Osteocyte (in vitro differentiated cells): ENCODE results near the gene SLC6A4. TPM values are rescaled to one million over a fixed set of nuclear protein-coding genes. Genes with fewer than 3 reads are reported as not detected.

Experiments
- DNase-seq: peaks from one replicate; pipeline ENCODE4 v3.0.0; 2021; ENCODE audit warnings: mixed read lengths; ENCODE audit not compliant: unreplicated experiment; ENCODE audit errors: extremely low spot score
- H3K27ac Mint-ChIP-seq: one replicate; pipeline ENCODE4 v1.8.0; 2021; ENCODE audit warnings: mild to moderate bottlenecking, mixed read lengths; ENCODE audit not compliant: unreplicated experiment
- H3K27me3 Mint-ChIP-seq: one replicate; pipeline ENCODE4 v1.8.0; 2021; ENCODE audit warnings: mixed read lengths; ENCODE audit not compliant: unreplicated experiment
- H3K36me3 Mint-ChIP-seq: one replicate; pipeline ENCODE4 v1.8.0; 2021; ENCODE audit warnings: mixed read lengths; ENCODE audit not compliant: unreplicated experiment
- H3K4me1 Mint-ChIP-seq: one replicate; pipeline ENCODE4 v1.8.0; 2021; ENCODE audit warnings: mixed read lengths; ENCODE audit not compliant: unreplicated experiment
- H3K4me3 Mint-ChIP-seq: one replicate; pipeline ENCODE4 v1.8.0; 2021; ENCODE audit warnings: mild to moderate bottlenecking, moderate library complexity, mixed read lengths; ENCODE audit not compliant: unreplicated experiment
- H3K9me3 Mint-ChIP-seq: one replicate; pipeline ENCODE4 v1.8.0; 2021; ENCODE audit warnings: mixed read lengths; ENCODE audit not compliant: unreplicated experiment
- total RNA-seq: library from RNA; stranded (reverse); gene quantifications from 2 replicates; pipeline ENCODE4 v1.2.1, GENCODE V29; 2021
- TF ChIP-seq, protein P1 (sequence below): fragments of 200-600 bp; sonication (generic); IDR thresholded peaks from 2 replicates; pipeline ENCODE4 v1.5.0; 2021; ENCODE audit warnings: antibody characterized with exemption, mild to moderate bottlenecking, moderate library complexity

The SLC6A4 gene
- total RNA-seq, 1 donor from 2014 or later, result 0.16 TPM

DNA sequence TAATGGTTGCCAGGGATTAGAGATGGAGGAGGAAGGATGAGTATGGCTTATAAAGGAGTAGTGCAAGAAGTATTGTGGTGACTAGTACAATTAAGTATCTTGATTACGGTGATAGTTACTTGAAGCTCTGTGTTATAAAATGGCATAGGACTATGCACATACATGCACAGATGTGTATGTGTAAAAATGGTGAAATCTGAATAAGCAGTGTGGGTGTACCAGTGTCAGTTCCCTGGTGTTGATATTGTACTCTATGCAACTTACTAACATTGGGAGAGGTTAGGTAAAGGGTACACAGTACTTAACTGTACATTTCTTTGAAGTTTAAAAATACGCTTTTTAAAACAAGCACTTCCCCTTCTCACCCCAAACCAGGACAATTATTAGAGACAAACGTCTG lies 70.3 kb downstream of the SLC6A4 start:
- no peak for DNase-seq
- Mint-ChIP-seq H3K27ac (no peak overlapping the region), H3K4me3 (no peak overlapping the region), H3K36me3 (peaks cover 28% of the 10 kb centered on the region), H3K4me1 (peaks cover 17% of the 10 kb centered on the region), H3K9me3 (peaks cover 7% of the 10 kb centered on the region), H3K27me3 (no peaks in the 10 kb centered on the region)
- TF ChIP-seq, protein P1, sequence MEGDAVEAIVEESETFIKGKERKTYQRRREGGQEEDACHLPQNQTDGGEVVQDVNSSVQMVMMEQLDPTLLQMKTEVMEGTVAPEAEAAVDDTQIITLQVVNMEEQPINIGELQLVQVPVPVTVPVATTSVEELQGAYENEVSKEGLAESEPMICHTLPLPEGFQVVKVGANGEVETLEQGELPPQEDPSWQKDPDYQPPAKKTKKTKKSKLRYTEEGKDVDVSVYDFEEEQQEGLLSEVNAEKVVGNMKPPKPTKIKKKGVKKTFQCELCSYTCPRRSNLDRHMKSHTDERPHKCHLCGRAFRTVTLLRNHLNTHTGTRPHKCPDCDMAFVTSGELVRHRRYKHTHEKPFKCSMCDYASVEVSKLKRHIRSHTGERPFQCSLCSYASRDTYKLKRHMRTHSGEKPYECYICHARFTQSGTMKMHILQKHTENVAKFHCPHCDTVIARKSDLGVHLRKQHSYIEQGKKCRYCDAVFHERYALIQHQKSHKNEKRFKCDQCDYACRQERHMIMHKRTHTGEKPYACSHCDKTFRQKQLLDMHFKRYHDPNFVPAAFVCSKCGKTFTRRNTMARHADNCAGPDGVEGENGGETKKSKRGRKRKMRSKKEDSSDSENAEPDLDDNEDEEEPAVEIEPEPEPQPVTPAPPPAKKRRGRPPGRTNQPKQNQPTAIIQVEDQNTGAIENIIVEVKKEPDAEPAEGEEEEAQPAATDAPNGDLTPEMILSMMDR, result no peak

DNA sequence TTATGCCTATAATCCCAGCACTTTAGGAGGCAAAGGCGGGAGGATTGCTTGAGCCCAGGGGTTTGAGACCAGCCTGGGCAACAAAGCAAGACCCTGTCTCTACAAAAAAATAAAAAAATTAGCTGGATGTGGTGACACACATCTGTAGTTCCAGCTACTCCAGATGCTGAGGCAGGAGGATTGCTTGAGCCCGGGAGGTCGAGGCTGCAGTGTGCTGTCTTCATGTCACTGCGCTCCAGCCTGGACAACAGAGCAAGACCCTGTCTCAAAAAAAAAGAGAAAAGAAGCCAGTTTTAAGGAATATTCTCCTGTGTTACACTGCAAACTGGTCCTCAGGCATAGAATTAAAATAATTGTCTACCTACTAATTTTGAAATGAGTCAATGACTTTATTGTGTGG lies 71.0 kb downstream of the SLC6A4 start:
- peaks cover 17% of the 10 kb centered on the region for H3K4me1 Mint-ChIP-seq

DNA sequence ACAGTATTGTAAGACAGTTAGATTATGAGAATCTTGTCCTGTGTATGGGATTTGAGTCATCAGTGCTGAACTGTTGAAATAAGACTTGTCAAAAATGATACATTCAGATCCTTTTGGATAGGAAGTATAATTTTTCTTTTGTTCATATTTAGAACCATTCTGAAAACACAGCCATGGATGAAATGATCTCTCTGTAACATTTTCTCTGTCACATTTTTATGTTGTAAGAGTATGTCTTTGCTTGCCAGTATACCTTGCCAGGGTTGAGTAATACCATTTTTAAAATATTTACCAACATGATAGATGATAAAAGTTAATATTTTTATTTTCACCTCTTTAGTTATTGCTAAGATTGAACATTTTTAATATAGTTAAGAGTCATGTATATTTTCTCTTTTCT lies 73.9 kb downstream of the SLC6A4 start:
- TF ChIP-seq, protein P1, result no peak
- peaks cover 47% of the 10 kb centered on the region for H3K36me3 Mint-ChIP-seq
- H3K4me3 Mint-ChIP-seq, result no peak overlapping the region

More for the DNA sequence above, 71.0 kb downstream of the SLC6A4 start:
- peaks cover 32% of the 10 kb centered on the region for H3K36me3 Mint-ChIP-seq
- no peak for DNase-seq
- TF ChIP-seq, protein P1, result no peak
- no peaks in the 10 kb centered on the region for H3K27me3 Mint-ChIP-seq
- no peak overlapping the region for H3K4me3 Mint-ChIP-seq
- no peak overlapping the region for H3K27ac Mint-ChIP-seq
- H3K9me3 Mint-ChIP-seq, result peaks cover 10% of the 10 kb centered on the region

DNA sequence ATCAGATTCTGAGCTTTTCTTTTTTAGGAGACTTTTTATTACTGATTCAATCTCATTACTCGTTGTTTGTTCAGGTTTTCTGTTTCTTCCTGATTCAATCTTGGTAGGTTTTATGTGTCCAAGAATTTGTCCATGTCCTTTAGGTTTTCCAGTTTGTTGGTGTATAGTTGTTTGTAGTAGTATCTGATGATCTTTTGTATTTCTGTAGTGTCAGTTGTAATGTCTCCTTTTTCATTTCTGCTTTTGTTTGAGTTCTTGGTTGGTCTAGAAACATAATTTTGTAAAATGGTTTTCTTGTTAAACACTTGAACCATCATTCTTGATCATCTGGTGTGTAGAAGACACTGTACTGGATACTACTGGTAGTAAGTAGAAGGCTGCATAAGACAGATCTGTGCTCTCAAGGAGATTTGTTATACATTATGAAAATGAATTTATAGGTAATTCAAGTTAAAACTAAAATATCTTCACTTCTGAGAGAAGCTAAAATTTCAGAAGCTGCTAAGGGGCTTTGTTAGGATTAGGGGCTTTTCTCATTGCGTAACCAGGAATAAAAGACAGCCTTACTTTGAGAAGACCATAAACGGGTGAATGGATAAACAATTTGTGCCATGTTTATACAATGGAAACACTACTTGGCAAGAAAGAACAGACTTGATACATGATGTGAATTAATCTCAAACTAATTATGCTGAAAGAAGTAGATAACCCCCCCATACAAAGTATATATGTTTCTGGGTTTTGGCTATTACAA lies 74.9 kb downstream of the SLC6A4 start:
- TF ChIP-seq, protein P1, result no peak
- Mint-ChIP-seq H3K4me3 (no peak overlapping the region), H3K9me3 (peaks cover 22% of the 10 kb centered on the region), H3K27ac (no peak overlapping the region), H3K4me1 (peaks cover 12% of the 10 kb centered on the region), H3K36me3 (peaks cover 45% of the 10 kb centered on the region), H3K27me3 (no peaks in the 10 kb centered on the region)
- no peak for DNase-seq

More for the DNA sequence above, 73.9 kb downstream of the SLC6A4 start:
- DNase-seq, result no peak
- Mint-ChIP-seq H3K4me1 (peaks cover 20% of the 10 kb centered on the region), H3K9me3 (peaks cover 22% of the 10 kb centered on the region), H3K27me3 (no peaks in the 10 kb centered on the region), H3K27ac (no peak overlapping the region)

DNA sequence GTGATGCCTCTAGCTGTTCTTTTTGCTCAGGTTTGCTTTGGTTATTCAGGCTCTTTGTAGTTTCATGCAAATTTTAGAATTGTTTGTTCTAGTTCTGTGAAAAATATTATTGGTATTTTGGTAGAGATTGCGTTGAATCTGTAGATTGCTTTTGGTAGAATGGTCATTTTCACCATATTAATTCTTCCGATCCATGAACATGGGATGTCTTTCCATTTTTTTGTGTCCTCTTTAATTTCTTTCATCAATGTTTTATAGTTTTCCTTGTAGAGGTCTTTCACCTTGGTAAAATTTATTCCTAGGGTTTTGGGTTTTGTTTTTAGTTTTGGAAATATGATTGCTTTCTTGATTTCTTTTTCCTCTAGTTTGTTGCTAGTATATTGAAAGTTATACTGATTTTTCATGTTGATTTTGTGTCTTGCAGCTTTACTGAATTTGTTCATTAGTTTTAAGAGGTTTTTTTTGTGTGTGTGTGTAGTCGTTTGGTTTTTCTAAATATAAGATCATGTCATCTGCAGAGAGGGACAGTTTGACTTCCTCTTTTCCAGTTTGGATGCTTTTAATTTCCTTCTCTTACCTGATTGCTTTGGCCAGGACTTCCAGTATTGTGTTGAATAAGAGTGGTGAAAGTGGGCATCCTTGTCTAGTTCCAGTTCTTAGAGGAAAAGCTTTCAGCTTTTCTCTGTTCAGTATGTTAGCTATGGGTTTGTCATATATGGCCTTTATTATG lies 76.4 kb downstream of the SLC6A4 start:
- H3K36me3 Mint-ChIP-seq, result peaks cover 48% of the 10 kb centered on the region
- TF ChIP-seq, protein P1, result no peak
- H3K9me3 Mint-ChIP-seq, result peaks cover 22% of the 10 kb centered on the region
- H3K27ac Mint-ChIP-seq, result no peak overlapping the region
- no peak for DNase-seq
- H3K4me3 Mint-ChIP-seq, result no peak overlapping the region
- H3K4me1 Mint-ChIP-seq, result peaks cover 10% of the 10 kb centered on the region
- H3K27me3 Mint-ChIP-seq, result no peaks in the 10 kb centered on the region
